Ovary (tissue), 9 donors: ENCODE results near the gene CFDP1. TPM values are rescaled to one million over a fixed set of nuclear protein-coding genes. Genes with fewer than 3 reads are reported as not detected.

Experiments used
- DNase-seq, 5 donors: peaks; one replicate each; pipeline ENCODE4 v3.0.0-alpha.2; 2019 to 2020
- H3K27ac ChIP-seq, 2 donors: fragments of 200-600 bp; one replicate each; pipeline versions ENCODE4 v1.5.1 to v1.8.0; 2019 to 2022
- H3K27me3 ChIP-seq: fragments of 200-600 bp; one replicate; pipeline ENCODE4 v1.8.0; 2022
- H3K36me3 ChIP-seq: fragments of 200-600 bp; sonication (generic); one replicate; pipeline ENCODE4 v1.5.1; 2019
- H3K4me1 ChIP-seq: one replicate; pipeline ENCODE4 v1.8.1; 2013; ENCODE audit warnings: mild to moderate bottlenecking, moderate library complexity; ENCODE audit not compliant: insufficient read depth
- H3K4me3 ChIP-seq: fragments of 200-600 bp; sonication (generic); one replicate; pipeline ENCODE4 v1.5.1; 2017
- H3K9me3 ChIP-seq, 2 donors: fragments of 200-600 bp in 1 of 2; sonication (generic) in 1 of 2; one replicate each; pipeline versions ENCODE4 v1.5.1 to v1.8.1; 2013 to 2019; ENCODE audit warnings: mild to moderate bottlenecking in 1 of 2, moderate library complexity in 1 of 2
- CTCF ChIP-seq, 3 donors: fragments of 450-650 bp in 2 of 3; fragments of 200-600 bp in 1 of 3; IDR thresholded peaks; one replicate each; pipeline versions ENCODE4 v1.5.1 to v1.8.0; 2016 to 2022; ENCODE audit warnings: antibody characterized with exemption in 3 of 3, mild to moderate bottlenecking in 1 of 3
- EP300 ChIP-seq: sonication (generic); formaldehyde crosslinking; IDR thresholded peaks from one replicate; pipeline ENCODE4 v1.6.1; 2017; ENCODE audit warnings: antibody characterized with exemption
- POLR2A ChIP-seq: fragments of 450-650 bp; IDR thresholded peaks from one replicate; pipeline ENCODE4 v1.6.1; 2017; ENCODE audit warnings: antibody characterized with exemption, mild to moderate bottlenecking, moderate library complexity
- WGBS, 3 donors: extraction: QIAGEN DNeasy Blood & Tissue Kit in 1 of 3; methylation state at CpG; one replicate each; pipeline versions ENCODE4 v1.1.5 to v1.1.7; 2013 to 2017; 5-methylcytosine and 5-hydroxymethylcytosine counted together
- intact Hi-C, 4 donors: fragments of 100-400 bp; cut with DNase I; formaldehyde crosslinking; loops; one replicate each; pipeline versions ENCODE4 v1.11.0 to v1.15.1; 2022 to 2023
- polyA plus RNA-seq, 2 donors: library from polyadenylated mRNA; stranded (reverse); fragments of 200-250 nt in 1 of 2; fragments of 350-450 nt in 1 of 2; fragmentation: Illumina TruSeq in 1 of 2; extraction: RNeasy Lipid Tissue Mini Kit (QIAGEN cat#74804) in 1 of 2; gene quantifications; one replicate each; pipeline ENCODE4 v1.2.3, GENCODE V29; 2013 to 2014
- total RNA-seq, 7 donors: library from RNA; depleted of rRNA in 2 of 7; stranded (reverse); fragments of >200 nt in 2 of 7; fragmentation: NEBNext Ultra II Directional in 3 of 7; extraction: Animal tissue kit (Norgen Biotek cat#: 25700) in 3 of 7; gene quantifications; one replicate each; pipeline versions ENCODE4 v1.1.0 to v1.2.4, GENCODE V29; 2016 to 2023
- donor health status: DM: no; HTN: no; CAD: no; lungs with moderate emphysema.
- donor health status: DM: no; HTN: no; CAD: no.
- donor health status: Bipolar disorder and iron deficiency.
- donor health status: DM: yes; HTN: yes; CAD: no.
- donor health status: DM: no; HTN: no; CAD: no.
- donor health status: DM: yes; HTN: yes; CAD: no.

Gene CFDP1
- total and polyA plus RNA-seq, 9 donors: 67.0 to 173 (median 73.0) TPM

- Histone ChIP-seq H3K36me3 (no peaks in the 10 kb centered on the region), H3K9me3 (no peaks in the 10 kb centered on the region), H3K4me3 (no peak overlapping the region), H3K27me3 (no peaks in the 10 kb centered on the region), H3K4me1 (peaks cover 3% of the 10 kb centered on the region), H3K27ac (no peak overlapping the region)
- TF ChIP-seq EP300 (no peak), POLR2A (no peak), CTCF (IDR thresholded peaks at IDR 0.05) (no peak)
- intact Hi-C loops: no loop called here
- DNase-seq: no peak
- 90 to 95% (median 91%) methylated on average over 4 of the region's 4 CpGs for WGBS, 3 donors
Observed at GRCh38 chr16:75312875-75313274, 120.4 kb downstream of the CFDP1 start.

GRCh38 chr16:75311383-75311938 is 121.8 kb downstream of the CFDP1 start:
- no peak overlapping the region for H3K27ac ChIP-seq
- H3K4me3 ChIP-seq: no peak overlapping the region
- H3K27me3 ChIP-seq: no peaks in the 10 kb centered on the region
- 50 to 59% (median 53%) methylated on average over 3 of the region's 3 CpGs for WGBS, 3 donors
- H3K36me3 ChIP-seq: no peaks in the 10 kb centered on the region
- intact Hi-C loops: no loop called here
- no peaks in the 10 kb centered on the region for H3K4me1 ChIP-seq
- H3K9me3 ChIP-seq: no peaks in the 10 kb centered on the region
- no peak for DNase-seq
- TF ChIP-seq EP300 (no peak), POLR2A (no peak), CTCF (IDR thresholded peaks at IDR 0.05) (no peak)

- Histone ChIP-seq H3K36me3 (no peaks in the 10 kb centered on the region), H3K4me3 (no peak overlapping the region), H3K27ac (no peak overlapping the region), H3K9me3 (no peaks in the 10 kb centered on the region), H3K27me3 (no peaks in the 10 kb centered on the region), H3K4me1 (peaks cover 2% of the 10 kb centered on the region)
- WGBS, 3 donors: 78 to 93% (median 84%) methylated on average over 3 of the region's 3 CpGs
- intact Hi-C loops: no loop called here
- DNase-seq: no peak
- TF ChIP-seq CTCF (IDR thresholded peaks at IDR 0.05) (no peak), POLR2A (no peak), EP300 (no peak)
Observed at GRCh38 chr16:75310541-75310940, 122.8 kb downstream of the CFDP1 start.

GRCh38 chr16:75309899-75310430 is 123.3 kb downstream of the CFDP1 start:
- TF ChIP-seq POLR2A (no peak), CTCF (IDR thresholded peaks at IDR 0.05) (no peak), EP300 (no peak)
- H3K4me3 ChIP-seq: no peak overlapping the region
- intact Hi-C loops: loop anchor here in 2 of 4 donors (5.0 to 10.0 kb wide), 2 partner anchors 43 to 75 kb away; no protein-coding TSS in a partner anchor
- no peaks in the 10 kb centered on the region for H3K9me3 ChIP-seq
- H3K4me1 ChIP-seq: peaks cover 2% of the 10 kb centered on the region
- no peaks in the 10 kb centered on the region for H3K27me3 ChIP-seq
- no peak overlapping the region for H3K27ac ChIP-seq
- no peaks in the 10 kb centered on the region for H3K36me3 ChIP-seq
- DNase-seq: no peak
- WGBS, 3 donors: 87 to 100% (median 95%) methylated on average over 1 of the region's 1 CpG
